ENCODE measurements around the gene INMT.

- no peak for TF ChIP-seq CTCF (IDR thresholded peaks at IDR 0.05; ENCODE audit: insufficient read depth, low read length)
- no peak for TF ChIP-seq POLR2AphosphoS5 (IDR thresholded peaks at IDR 0.05; ENCODE audit: low read depth)
- no peak for TF ChIP-seq REST (IDR thresholded peaks at IDR 0.05; ENCODE audit: insufficient replicate concordance, low read depth)
- TF ChIP-seq SPI1 (IDR thresholded peaks at IDR 0.05; ENCODE audit: borderline replicate concordance, low read depth) = no peak
- TF ChIP-seq GABPA (IDR thresholded peaks at IDR 0.05; ENCODE audit: low read depth) = no peak
Observed at GRCh38 chr7:30797176-30798040, 45.5 kb downstream of the INMT start.

All from HL-60 (cell line).